Uterus (tissue), 4 donors: ENCODE results near the gene RNF32. TPM values are rescaled to one million over a fixed set of nuclear protein-coding genes. Genes with fewer than 3 reads are reported as not detected.

ENCODE experiments used
- DNase-seq, 2 donors: peaks; one replicate each; pipeline ENCODE4 v3.0.0-alpha.2; 2019 to 2020
- H3K27ac ChIP-seq, 2 donors: fragments of 200-600 bp; sonication (generic); 1 replicate in 1 of 2; 2 replicates in 1 of 2; pipeline ENCODE4 v1.5.1; 2016 to 2018
- H3K27me3 ChIP-seq, 2 donors: fragments of 200-600 bp; sonication (generic); one replicate each; pipeline ENCODE4 v1.5.1; 2018 to 2019; ENCODE audit warnings: control low read depth in 1 of 2
- H3K36me3 ChIP-seq, 2 donors: fragments of 200-600 bp; sonication (generic); one replicate each; pipeline ENCODE4 v1.5.1; 2019; ENCODE audit warnings: control low read depth in 1 of 2
- H3K4me1 ChIP-seq, 2 donors: fragments of 200-600 bp; sonication (generic); one replicate each; pipeline ENCODE4 v1.5.1; 2018 to 2019; ENCODE audit warnings: control low read depth in 1 of 2
- H3K4me3 ChIP-seq, 2 donors: fragments of 200-600 bp; sonication (generic); 1 replicate in 1 of 2; 2 replicates in 1 of 2; pipeline ENCODE4 v1.5.1; 2018 to 2019; ENCODE audit warnings: mild to moderate bottlenecking in 1 of 2
- H3K9me3 ChIP-seq, 2 donors: fragments of 200-600 bp; sonication (generic); one replicate each; pipeline ENCODE4 v1.5.1; 2019; ENCODE audit warnings: control low read depth in 1 of 2
- CTCF ChIP-seq, 4 experiments: fragments of 200-600 bp in 2 of 4; fragments of 450-650 bp in 2 of 4; sonication (generic) in 2 of 4; IDR thresholded peaks; one replicate each; pipeline ENCODE4 v1.5.1; 2016 to 2019; ENCODE audit warnings: antibody characterized with exemption in 4 of 4, mild to moderate bottlenecking in 2 of 4, moderate library complexity in 1 of 4
- POLR2A ChIP-seq, 2 donors: fragments of 450-650 bp; IDR thresholded peaks; one replicate each; pipeline ENCODE4 v1.6.1; 2016; ENCODE audit warnings: antibody characterized with exemption in 2 of 2, mild to moderate bottlenecking in 1 of 2, moderate library complexity in 1 of 2
- intact Hi-C: fragments of 100-400 bp; cut with DNase I; formaldehyde crosslinking; loops from one replicate; pipeline ENCODE4 v1.15.1; 2023; ENCODE audit warnings: low total_unique reads
- total RNA-seq, 4 donors: library from RNA; depleted of rRNA in 3 of 4; stranded (reverse); fragments of >200 nt in 3 of 4; gene quantifications; one replicate each; pipeline versions ENCODE4 v1.1.0 to v1.2.4, GENCODE V29; 2014 to 2023
- donor health status: DM: yes; HTN: yes; CAD: no.

Gene RNF32
- total RNA-seq, 4 donors from 2014 or later = 0.41 to 0.58 TPM; not detected in 2

GRCh38 chr7:156609010-156609877, 31.3 kb upstream of the RNF32 start:
- Histone ChIP-seq H3K4me3 (no peak overlapping the region), H3K36me3 (no peaks in the 10 kb centered on the region), H3K4me1 (no peaks in the 10 kb centered on the region), H3K27ac (no peak overlapping the region), H3K9me3 (no peaks in the 10 kb centered on the region), H3K27me3 (peaks cover 0 to 3% of the 10 kb centered on the region in 2 donors)
- DNase-seq = no peak
- no peak for TF ChIP-seq POLR2A (IDR thresholded peaks at IDR 0.05)
- TF ChIP-seq CTCF (IDR thresholded peaks at IDR 0.05) = no peak
- intact Hi-C loops = no loop called here

- H3K36me3 ChIP-seq = no peaks in the 10 kb centered on the region
- DNase-seq = no peak
- H3K27ac ChIP-seq = no peak overlapping the region
- intact Hi-C loops = no loop called here
- TF ChIP-seq CTCF (IDR thresholded peaks at IDR 0.05) (no peak), POLR2A (IDR thresholded peaks at IDR 0.05) (no peak)
- no peak overlapping the region for H3K4me3 ChIP-seq
- no peaks in the 10 kb centered on the region for H3K4me1 ChIP-seq
- no peaks in the 10 kb centered on the region for H3K9me3 ChIP-seq
- H3K27me3 ChIP-seq = peaks cover 0 to 3% of the 10 kb centered on the region in 2 donors
Observed at GRCh38 chr7:156610130-156610529, 30.4 kb upstream of the RNF32 start.

GRCh38 chr7:156610601-156611000, 30.0 kb upstream of the RNF32 start:
- no peaks in the 10 kb centered on the region for H3K4me1 ChIP-seq
- no peaks in the 10 kb centered on the region for H3K9me3 ChIP-seq
- no peak overlapping the region for H3K4me3 ChIP-seq
- intact Hi-C loops = no loop called here
- no peaks in the 10 kb centered on the region for H3K36me3 ChIP-seq
- H3K27ac ChIP-seq = no peak overlapping the region
- DNase-seq = no peak
- peaks cover 0 to 3% of the 10 kb centered on the region in 2 donors for H3K27me3 ChIP-seq
- no peak for TF ChIP-seq POLR2A (IDR thresholded peaks at IDR 0.05)
- no peak for TF ChIP-seq CTCF (IDR thresholded peaks at IDR 0.05)

- Histone ChIP-seq H3K4me3 (no peak overlapping the region), H3K27me3 (no peaks in the 10 kb centered on the region), H3K27ac (no peak overlapping the region), H3K36me3 (no peaks in the 10 kb centered on the region), H3K9me3 (no peaks in the 10 kb centered on the region), H3K4me1 (no peaks in the 10 kb centered on the region)
- intact Hi-C loops = no loop called here
- TF ChIP-seq CTCF (IDR thresholded peaks at IDR 0.05) (no peak), POLR2A (IDR thresholded peaks at IDR 0.05) (no peak)
- DNase-seq = no peak
Observed at GRCh38 chr7:156611014-156612010, 29.3 kb upstream of the RNF32 start.
